HL-60/S4 treated with retinoic acid at 250 ng/mL for 4 days and 3 days (cell line): ENCODE data around the gene QSER1.
"Not testable (repeated sequence)": the region's sequence is repeated elsewhere in the genome, so short reads cannot be mapped to it uniquely, and the experiment has no call there.

Experiments
- in situ Hi-C: fragments of 300-500 bp; cut with MboI; formaldehyde crosslinking; loops from 2 replicates; pipeline ENCODE4 v1.7.0; 2022; ENCODE audit warnings: low sequenced_read_pairs

Gene QSER1

DNA sequence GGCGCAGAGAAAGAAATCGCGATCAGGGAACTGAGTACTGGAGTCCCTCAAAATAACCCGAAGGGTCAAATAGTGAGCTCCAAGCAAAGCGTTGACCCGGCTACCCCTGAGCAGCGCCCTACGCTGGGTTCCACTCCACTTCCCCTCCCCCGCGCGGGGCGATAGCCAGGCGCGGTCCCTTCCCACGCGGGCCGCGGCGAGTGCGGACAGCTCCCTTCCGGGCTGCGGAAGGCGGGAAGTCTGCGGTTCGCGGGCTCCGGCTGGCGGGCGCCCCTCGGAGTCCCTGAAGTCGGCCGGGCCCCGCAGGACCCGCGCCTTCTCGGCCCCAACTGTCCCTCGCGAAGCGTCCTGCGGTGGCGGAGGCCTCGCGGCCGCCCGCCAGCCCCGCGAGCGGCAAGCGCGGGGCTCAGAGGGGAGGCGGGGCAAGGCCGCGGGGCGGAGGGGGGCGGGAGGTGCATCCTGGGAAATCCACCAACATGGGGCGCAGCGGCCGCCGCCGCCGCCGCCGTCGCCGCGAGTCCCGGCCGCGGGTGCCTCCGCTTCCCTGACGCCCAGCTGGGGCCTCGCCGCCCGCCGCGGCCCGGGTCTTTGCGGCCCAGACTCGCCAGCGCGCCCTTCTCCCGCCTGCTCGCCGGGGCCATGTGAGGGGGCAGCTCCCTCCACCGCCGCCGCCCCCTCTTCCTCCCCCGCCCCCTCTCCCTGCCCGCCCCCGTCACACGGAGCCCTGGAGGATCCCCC is at the start of gene QSER1:
TSS of gene QSER1 (plus strand) at position 457 of the 738 bp plus-strand sequence. CDS start 315 bp downstream, outside the sequence.
- in situ Hi-C loops, result no loop called here

DNA sequence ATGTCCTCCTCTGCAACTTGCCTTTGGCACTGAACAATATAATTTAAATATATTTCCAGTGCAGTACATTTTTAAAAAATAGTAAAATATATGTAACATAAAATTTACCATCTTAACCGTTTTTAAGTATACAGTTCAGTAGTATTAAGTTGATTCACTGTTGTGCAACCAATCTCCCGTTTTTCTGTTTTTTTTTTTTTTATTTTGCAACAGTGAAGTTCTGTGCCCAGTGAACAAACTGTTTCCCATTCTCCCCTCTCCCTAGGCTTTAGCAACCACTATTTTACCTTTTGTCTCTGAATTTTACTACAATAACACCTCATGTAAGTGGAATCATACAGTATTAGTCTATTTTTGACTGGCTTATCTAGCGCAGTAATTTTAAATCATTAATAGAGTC is 49.1 kb upstream of the QSER1 start:
- in situ Hi-C loops, result no loop called here

- in situ Hi-C loops, result no loop called here
Observed at GRCh38 chr11:32847511-32847910, 45.1 kb upstream of the QSER1 start.

GRCh38 chr11:32849761-32850160 is 42.9 kb upstream of the QSER1 start:
- in situ Hi-C loops, result no loop called here

DNA sequence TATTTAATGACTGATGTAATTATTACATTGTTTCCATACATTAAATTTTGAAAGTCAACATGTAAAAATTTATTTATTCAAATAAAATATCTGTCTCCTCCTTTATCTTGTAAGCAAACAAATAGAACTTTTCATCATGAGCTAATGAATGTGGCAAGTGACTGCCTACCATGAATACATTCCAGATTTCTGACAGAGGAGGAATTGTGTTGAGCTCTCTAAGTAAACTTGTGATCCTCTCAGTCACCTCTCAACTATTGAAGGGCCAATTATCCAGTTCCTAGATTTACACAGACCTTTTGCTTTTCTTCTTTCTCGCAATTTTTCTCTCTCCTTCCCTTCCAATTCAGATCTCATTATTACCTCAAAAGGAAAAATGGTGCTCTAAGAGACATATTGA is 41.4 kb upstream of the QSER1 start:
- in situ Hi-C loops, result no loop called here

DNA sequence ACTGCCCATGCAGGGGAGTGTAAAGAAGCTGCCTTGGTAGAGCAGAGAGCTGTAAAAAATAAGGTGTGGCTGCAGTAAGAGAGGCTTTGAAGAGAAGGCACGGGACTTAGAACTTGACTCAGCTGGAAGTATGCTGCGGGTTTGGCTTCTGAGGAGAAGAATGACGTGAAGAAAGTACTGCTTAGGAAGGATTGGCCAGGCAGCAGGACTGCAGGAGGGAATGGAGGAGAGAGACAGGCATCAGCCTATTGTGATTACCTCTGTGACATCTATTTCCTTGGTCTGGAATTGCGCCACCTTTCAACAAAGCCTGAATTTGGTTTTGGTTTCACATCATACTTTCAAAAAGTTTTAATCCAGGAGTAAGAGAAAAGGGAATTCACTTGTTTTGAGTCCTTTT is 40.4 kb upstream of the QSER1 start:
- in situ Hi-C loops, result no loop called here

DNA sequence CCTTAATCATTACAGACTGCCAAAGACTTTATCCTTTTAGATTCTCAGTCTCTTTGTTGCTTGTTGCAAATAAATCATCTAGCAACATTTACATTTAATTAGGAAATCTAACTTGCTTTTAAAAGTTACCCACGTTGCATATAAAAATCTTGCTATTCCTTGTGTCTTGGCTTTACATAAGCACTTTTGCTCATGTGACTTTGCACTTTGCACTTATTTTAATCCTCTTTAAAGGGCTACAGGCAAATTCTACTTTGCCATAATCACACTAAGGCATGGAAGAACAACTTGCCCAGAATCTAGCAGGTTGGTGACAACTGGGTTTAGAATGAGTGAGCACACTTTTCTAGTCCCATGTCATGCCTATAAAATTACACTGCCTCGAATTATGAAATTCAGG is 37.0 kb upstream of the QSER1 start:
- in situ Hi-C loops, result no loop called here

DNA sequence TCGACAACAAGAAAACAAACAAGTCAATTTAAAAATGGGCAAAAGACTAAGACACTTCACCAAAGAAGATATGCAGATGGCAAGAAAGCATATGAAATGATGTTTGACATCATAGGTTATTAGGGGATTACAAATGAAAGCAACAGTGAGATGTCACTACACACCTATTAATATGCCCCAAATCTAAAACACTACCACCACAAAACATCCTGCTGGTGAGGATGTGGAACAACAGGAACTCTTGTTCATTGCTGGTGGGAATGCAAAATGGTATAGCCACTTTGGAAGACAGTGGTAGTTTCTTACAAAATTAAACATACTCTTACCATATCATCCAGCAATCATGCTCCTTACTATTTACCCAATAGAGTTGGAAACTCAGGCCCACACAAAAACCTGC is 33.9 kb upstream of the QSER1 start:
- in situ Hi-C loops, result no loop called here

DNA sequence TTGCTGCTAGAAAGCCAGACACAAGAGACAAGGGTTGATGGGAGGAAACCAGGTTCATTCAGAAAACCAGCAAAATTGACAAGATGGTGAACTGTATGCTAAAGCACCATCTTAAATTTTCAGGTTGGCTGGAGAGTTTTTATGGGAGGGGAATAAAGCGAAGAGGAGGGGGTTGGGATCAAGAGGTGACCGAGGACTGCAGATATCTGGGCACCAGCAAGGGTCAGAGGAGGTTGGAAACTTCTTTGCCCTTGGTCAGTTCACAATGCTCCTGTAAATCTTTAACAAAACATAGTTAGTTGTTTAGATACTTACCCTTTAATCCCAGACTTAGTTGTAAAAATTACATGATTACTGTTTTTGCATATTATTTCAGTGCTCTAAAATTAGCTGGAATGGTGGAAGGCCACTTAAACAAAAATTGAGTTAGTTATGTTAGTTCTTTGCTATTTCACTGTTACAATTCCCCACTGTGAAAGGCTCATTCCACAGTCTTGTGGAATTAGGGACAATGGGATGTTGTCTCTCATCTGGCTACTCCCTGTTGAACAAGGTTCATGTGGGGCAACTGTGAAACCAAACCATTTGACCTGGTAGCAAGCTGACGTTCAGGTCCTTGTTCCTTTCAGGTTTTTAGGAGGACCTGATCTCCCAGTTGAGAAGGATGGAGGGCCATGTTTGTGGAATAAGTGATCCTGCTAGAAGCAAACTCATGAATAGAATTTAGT is 30.6 kb upstream of the QSER1 start:
- in situ Hi-C loops, result no loop called here

DNA sequence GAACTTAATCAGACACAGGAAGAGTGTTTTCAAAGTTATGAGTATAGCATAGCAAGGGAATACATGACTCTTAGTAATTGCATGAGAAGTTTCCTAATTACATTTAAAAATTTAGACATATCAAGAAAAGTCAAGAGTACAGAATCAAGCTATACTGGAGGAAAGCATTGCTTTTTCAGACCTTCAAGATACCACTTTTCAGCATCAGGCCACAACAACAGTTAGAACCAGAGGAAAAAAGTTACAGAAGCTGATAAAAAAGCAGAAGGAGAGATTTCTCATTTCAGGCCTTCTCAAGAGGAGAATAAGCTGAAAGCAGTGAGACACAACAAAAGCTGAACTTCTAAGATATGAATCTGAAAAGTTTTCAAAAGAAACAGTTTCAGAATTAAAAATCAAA is 28.1 kb upstream of the QSER1 start:
- in situ Hi-C loops, result no loop called here

GRCh38 chr11:32868752-32869151 is 23.9 kb upstream of the QSER1 start:
- in situ Hi-C loops, result not testable (repeated sequence)

DNA sequence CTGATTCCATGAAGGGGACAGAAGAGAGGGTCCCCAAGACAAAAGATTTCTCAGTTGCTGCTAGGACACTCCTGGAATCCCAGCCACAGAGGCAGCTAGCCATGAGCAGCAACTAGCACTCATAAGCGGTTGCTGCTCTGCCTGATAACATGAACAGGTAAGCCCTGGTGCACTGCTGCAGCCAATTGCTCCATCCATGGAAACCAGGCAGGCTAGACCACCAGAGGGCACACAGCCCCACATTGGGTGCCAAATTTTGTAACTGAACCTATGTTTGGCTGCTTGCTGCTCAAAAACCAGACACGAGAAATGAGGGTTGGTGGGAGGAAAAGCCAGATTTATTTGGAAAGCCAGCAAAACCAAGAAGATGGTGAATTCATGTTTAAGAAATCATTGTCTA is 21.9 kb upstream of the QSER1 start:
- in situ Hi-C loops, result no loop called here

DNA sequence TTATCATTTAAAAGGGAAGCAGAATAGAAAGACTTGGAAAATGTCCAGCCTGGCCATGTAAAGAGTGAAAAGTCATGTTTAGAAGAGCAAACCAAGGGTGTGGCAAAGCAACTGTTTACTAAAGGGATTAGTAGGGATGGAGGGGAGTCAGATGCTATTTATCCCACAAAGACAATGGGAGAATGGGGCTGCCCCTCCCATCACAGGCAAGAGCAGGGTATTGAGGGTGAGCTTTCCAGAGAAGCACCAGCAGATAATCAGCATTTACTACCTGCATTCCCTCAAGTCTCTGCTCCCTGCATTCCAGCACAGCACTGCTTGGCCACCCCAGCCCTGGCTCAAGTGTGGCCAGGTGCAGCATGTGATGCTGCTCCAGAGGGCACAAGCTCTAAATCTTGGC is 18.5 kb upstream of the QSER1 start:
- in situ Hi-C loops, result no loop called here

DNA sequence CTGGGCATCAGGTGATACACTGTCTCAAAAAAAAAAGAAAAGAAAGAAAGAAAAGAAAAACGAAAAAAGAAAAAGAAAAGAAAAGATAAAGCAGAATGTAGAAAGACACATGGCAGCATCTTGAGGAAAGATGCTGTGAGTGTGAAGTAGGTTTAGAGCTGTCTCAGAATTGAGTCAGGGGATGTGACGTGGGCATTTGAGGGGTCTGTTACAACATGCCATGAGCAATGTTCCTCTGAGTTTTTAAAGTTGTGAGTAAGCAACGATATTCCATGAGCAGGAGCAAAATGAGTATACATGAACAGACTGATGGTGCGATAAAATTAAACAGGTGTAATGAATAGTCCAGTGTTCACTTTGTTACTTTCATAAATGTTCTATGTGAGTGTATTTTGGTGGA is 11.3 kb upstream of the QSER1 start:
- in situ Hi-C loops, result no loop called here

DNA sequence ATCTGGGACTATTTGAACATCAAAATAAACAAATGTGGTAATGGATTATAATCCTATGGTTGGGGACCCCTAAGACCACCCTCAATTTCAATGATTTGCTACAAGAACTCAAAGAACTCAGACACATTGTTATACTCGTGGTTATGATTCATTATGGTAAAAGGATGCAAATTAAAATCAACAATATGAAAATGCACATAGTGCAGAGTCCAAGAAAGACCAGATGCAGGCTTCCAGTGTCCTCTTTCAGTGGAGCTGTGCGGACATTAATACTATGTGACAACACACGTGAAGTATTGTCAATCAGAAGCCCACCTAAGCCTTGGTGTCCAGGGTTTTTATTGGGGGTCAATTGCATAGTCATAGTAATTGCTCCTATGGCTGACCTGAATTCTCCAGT is 9.2 kb upstream of the QSER1 start:
- in situ Hi-C loops, result no loop called here

- in situ Hi-C loops, result no loop called here
Observed at GRCh38 chr11:32884023-32884422, 8.6 kb upstream of the QSER1 start.

DNA sequence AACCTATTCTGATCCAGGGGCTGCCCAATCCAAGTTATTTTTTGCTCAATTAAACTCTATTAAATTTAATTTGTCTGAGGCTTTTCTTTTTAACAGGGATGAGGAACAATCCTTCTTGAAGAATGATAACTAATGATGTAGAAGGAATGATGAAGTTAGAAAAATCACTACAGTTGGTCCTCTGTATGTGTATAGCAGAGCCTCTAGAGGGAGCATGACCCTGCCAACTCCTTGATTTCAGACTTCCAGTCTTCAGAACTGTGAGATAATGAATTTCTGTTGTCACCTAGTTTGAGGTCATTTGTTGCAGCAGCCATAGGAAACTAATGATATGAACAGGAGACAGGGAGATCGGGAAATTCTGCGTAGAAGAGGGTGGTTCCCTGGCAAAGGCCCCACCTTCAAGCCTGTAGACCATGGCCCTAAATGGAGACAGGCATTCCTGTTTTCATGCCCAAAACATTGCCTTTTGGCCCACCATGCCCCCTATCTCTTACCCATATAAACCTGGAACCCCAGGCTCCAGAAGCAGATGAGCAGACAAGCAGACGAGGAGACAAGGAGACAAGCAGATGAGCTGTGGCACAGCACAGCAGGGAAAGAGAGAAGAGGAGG is 7.7 kb upstream of the QSER1 start:
- in situ Hi-C loops, result no loop called here

DNA sequence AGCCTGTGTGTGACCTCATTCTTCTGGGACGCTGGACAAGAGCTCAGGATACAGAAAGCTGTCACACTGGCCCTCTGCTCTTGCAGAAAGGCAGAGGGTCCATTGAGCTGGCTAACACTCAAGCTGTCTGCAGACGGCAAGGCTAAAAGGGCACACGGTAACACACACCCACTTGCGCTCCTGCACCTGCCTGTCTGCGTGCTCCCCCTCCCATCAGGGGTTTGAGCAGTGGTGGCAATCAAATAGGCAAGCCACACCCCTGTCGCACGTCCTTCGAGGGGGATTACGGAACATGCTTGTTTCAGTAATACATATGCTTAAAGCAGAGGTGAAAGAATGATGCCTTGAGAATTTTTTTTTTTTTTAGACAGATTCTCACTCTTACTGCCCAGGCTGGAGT is 7.1 kb upstream of the QSER1 start:
- in situ Hi-C loops, result no loop called here

GRCh38 chr11:32886180-32886579 is 6.4 kb upstream of the QSER1 start:
- in situ Hi-C loops, result no loop called here

GRCh38 chr11:32887707-32888383 is 4.8 kb upstream of the QSER1 start:
- in situ Hi-C loops, result not testable (repeated sequence)

DNA sequence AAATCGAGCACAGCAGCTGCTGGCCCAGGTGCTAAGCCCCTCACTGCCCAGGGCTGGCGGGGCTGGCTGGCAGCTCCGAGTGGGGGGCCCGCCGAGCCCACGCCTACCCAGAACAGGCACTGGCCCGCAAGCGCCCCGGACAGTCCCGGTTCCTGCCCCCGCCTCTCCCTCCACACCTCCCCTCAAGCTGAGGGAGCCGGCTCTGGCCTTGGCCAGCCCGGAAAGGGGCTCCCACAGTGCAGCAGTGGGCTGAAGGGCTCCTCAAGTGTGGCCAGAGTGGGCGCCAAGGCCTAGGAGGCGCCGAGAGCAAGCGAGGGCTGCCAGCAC is 4.3 kb upstream of the QSER1 start:
- in situ Hi-C loops, result not testable (repeated sequence)

DNA sequence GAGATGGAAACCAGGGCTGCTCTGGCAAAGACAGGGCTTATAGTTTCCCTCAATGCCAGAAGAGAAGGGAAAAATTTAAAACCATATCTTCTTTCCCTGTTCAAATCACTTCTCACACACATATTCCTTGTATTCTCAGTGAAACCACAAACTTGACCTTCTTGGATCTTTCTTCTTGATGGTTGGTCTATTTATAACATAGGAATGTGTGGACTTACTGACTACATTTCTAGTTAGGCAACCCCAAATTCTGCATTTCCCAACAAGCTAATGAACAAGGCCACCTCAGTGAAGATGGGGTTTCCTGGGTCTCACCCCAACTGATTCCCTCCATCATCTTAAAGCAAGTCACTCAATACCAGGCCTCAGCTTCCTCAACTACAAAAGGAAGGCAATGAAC is 3.8 kb upstream of the QSER1 start:
- in situ Hi-C loops, result no loop called here
